ENCODE data around the gene FGD4. TPM values are rescaled to one million over a fixed set of nuclear protein-coding genes. Genes with fewer than 3 reads are reported as not detected.

FGD4 gene
- total and polyA plus RNA-seq, 2 donors (not counting 3 experiments of a cell fraction or from before 2014, with no cell fraction given), result 6.6 to 44.7 TPM

GRCh38 chr12:32551058-32551457 lies 151.7 kb downstream of the FGD4 start:
- intact Hi-C loops (cut with micrococcal nuclease) (no loop called here), dilution Hi-C loops (cut with MboI; ENCODE audit: extremely low pct_ligation_motif_present, low sequenced_read_pairs) (no loop called here)
- Histone ChIP-seq H3K4me3 (replicated peaks in 1 of 3; ENCODE audit: insufficient read depth in 1 of 3, low read depth in 1 of 3, low read length in 3 of 3) (no peak overlapping the region), H3K79me2 (ENCODE audit: control insufficient read depth, insufficient read depth, low read length) (peaks cover 58% of the 10 kb centered on the region), H3K27ac (ENCODE audit: insufficient read depth, low read depth, low read length) (no peak overlapping the region), H2AFZ (ENCODE audit: low read depth, low read length) (no peak overlapping the region), H3K4me2 (ENCODE audit: insufficient read depth, low read length) (no peak overlapping the region), H3K9me1 (replicated peaks; ENCODE audit: control insufficient read depth, extremely low read depth, insufficient read depth, low read length) (no peaks in the 10 kb centered on the region), H3K9ac (replicated peaks; ENCODE audit: extremely low read depth, insufficient read depth, low read length) (no peak overlapping the region), H3K9me3 (replicated peaks; ENCODE audit: control insufficient read depth, insufficient read depth, low read length) (no peaks in the 10 kb centered on the region), H3K4me1 (ENCODE audit: control insufficient read depth, extremely low read depth, insufficient read depth, low read length) (peaks cover 18% of the 10 kb centered on the region), H3K36me3 (ENCODE audit: control insufficient read depth in 2 of 2, extremely low read depth in 1 of 2, insufficient read depth in 2 of 2, low read length in 2 of 2) (no peaks in the 10 kb centered on the region), H3K27me3 (ENCODE audit: control insufficient read depth in 2 of 2, insufficient read depth in 2 of 2, low read length in 2 of 2) (no peaks in the 10 kb centered on the region), H4K20me1 (replicated peaks; ENCODE audit: control insufficient read depth, extremely low read depth, insufficient read depth, low read length) (no peaks in the 10 kb centered on the region)
- no peak for TF ChIP-seq GATA2 (IDR thresholded peaks at IDR 0.05; ENCODE audit: insufficient read depth, insufficient read length, low read depth, low read length)
- no peak for TF ChIP-seq MAX (IDR thresholded peaks at IDR 0.05; ENCODE audit: insufficient read depth, insufficient read length)
- TF ChIP-seq EZH2 (IDR thresholded peaks at IDR 0.05; ENCODE audit: borderline replicate concordance, low read depth, low read length, severe bottlenecking), result no peak
- TF ChIP-seq POLR2AphosphoS5 (IDR thresholded peaks at IDR 0.05; ENCODE audit: insufficient read depth, low read depth, low read length), result no peak
- TF ChIP-seq MYC (IDR thresholded peaks at IDR 0.05; ENCODE audit: low read depth, low read length), result no peak
- TF ChIP-seq POLR2A (IDR thresholded peaks at IDR 0.05; ENCODE audit: low read depth, low read length), result no peak
- TF ChIP-seq CTCF (IDR thresholded peaks at IDR 0.05; ENCODE audit: extremely low read depth in 1 of 2, insufficient read depth in 1 of 2, low read depth in 1 of 2, low read length in 2 of 2), result no peak
- no peak for TF ChIP-seq JUN (IDR thresholded peaks at IDR 0.05; ENCODE audit: borderline replicate concordance, insufficient read depth, insufficient read length, low read depth)
- no peak for TF ChIP-seq FOS (IDR thresholded peaks at IDR 0.05; ENCODE audit: borderline replicate concordance, insufficient read depth, low read length)
- FAIRE-seq (no peak), DNase-seq (ENCODE audit: low read depth, low spot score) (no peak)
- ChIA-PET POLR2A (interaction anchor here (0.5 kb wide), 1 partner anchor 11 kb away, joined by 3 read pairs; no protein-coding TSS in a partner anchor), CTCF (interaction anchor here (0.7 to 1.0 kb wide), 2 partner anchors 14 to 93 kb away, joined by 3 read pairs; no protein-coding TSS in a partner anchor)
- no TSS peak for BruUV-seq (replicated peaks)

Data from endothelial cell of umbilical vein (primary cell).